Neural cell (in vitro differentiated cells): Measurements from ENCODE around the gene FGD3. TPM values are rescaled to one million over a fixed set of nuclear protein-coding genes. Genes with fewer than 3 reads are reported as not detected.
"Not testable (repeated sequence)": the region's sequence is repeated elsewhere in the genome, so short reads cannot be mapped to it uniquely, and the experiment has no call there.

ENCODE experiments used
- H2AFZ ChIP-seq: fragments of 200-600, 300-800 bp; sonication (generic), shearing (Covaris generic); 2 replicates; pipeline ENCODE4 v1.6.0; 2014; ENCODE audit warnings: low read depth, mild to moderate bottlenecking, antibody characterized with exemption, low read length, moderate library complexity
- H3F3A ChIP-seq: fragments of 200-600 bp; shearing (Covaris generic); 2 replicates; pipeline ENCODE4 v1.6.1; 2016; ENCODE audit warnings: mild to moderate bottlenecking, moderate library complexity, mixed read lengths, antibody characterized with exemption, low read length; ENCODE audit not compliant: insufficient read depth, poor library complexity, severe bottlenecking
- H3K27ac ChIP-seq: fragments of 200-600, 300-800 bp; sonication (generic), shearing (Covaris generic); 2 replicates; pipeline ENCODE4 v1.5.1; 2014; ENCODE audit warnings: mild to moderate bottlenecking, low read length, moderate library complexity
- H3K27me3 ChIP-seq: fragments of 300-800, 200-600 bp; sonication (generic), shearing (Covaris generic); 2 replicates; pipeline ENCODE4 v1.6.0; 2014; ENCODE audit warnings: mild to moderate bottlenecking, low read depth, low read length, moderate library complexity; ENCODE audit not compliant: insufficient read depth
- H3K36me3 ChIP-seq: fragments of 300-800, 200-600 bp; sonication (generic), shearing (Covaris generic); 2 replicates; pipeline ENCODE4 v1.5.1; 2014; ENCODE audit warnings: mild to moderate bottlenecking, antibody characterized with exemption, low read length, moderate library complexity; ENCODE audit not compliant: insufficient read depth
- H3K4me2 ChIP-seq: fragments of 300-800, 200-600 bp; sonication (generic), shearing (Covaris generic); 2 replicates; pipeline ENCODE4 v1.6.0; 2014; ENCODE audit warnings: mild to moderate bottlenecking, low read length
- H3K4me3 ChIP-seq: fragments of 300-800, 200-600 bp; sonication (generic), shearing (Covaris generic); 2 replicates; pipeline ENCODE4 v1.5.1; 2014; ENCODE audit warnings: mild to moderate bottlenecking, low read length, moderate library complexity
- H3K79me2 ChIP-seq: fragments of 200-600 bp; shearing (Covaris generic); replicated peaks from 2 replicates; pipeline ENCODE4 v1.6.0; 2014; ENCODE audit warnings: mild to moderate bottlenecking, low read length, moderate library complexity; ENCODE audit not compliant: insufficient read depth
- H3K9ac ChIP-seq: fragments of 300-800, 200-600 bp; sonication (generic), shearing (Covaris generic); 2 replicates; pipeline ENCODE4 v1.6.1; 2016; ENCODE audit warnings: mild to moderate bottlenecking, low read length, mixed read lengths
- H3K9me2 ChIP-seq: fragments of 200-600 bp; shearing (Covaris generic); 2 replicates; pipeline ENCODE4 v1.6.1; 2016; ENCODE audit warnings: mild to moderate bottlenecking, low read length, mixed read lengths; ENCODE audit not compliant: insufficient read depth
- H3K9me3 ChIP-seq: fragments of 200-600, 300-800 bp; sonication (generic), shearing (Covaris generic); 2 replicates; pipeline ENCODE4 v1.6.1; 2016; ENCODE audit warnings: mild to moderate bottlenecking, mixed run types, low read length, moderate library complexity, mixed read lengths
- H4K20me1 ChIP-seq: fragments of 200-600 bp; shearing (Covaris generic); 2 replicates; pipeline ENCODE4 v1.6.1; 2016; ENCODE audit warnings: mild to moderate bottlenecking, mixed run types; ENCODE audit not compliant: insufficient read depth
- CTCF ChIP-seq: fragments of 450-650 bp; IDR thresholded peaks from 2 replicates; pipeline ENCODE4 v1.5.1; 2014; ENCODE audit warnings: antibody characterized with exemption, mild to moderate bottlenecking, moderate library complexity; ENCODE audit not compliant: poor library complexity, severe bottlenecking
- EP300 ChIP-seq: fragments of 450-650 bp; conservative IDR thresholded peaks from 2 replicates; pipeline ENCODE4 v1.6.1; 2014; ENCODE audit warnings: antibody characterized with exemption, mild to moderate bottlenecking, moderate library complexity; ENCODE audit not compliant: poor library complexity, severe bottlenecking
- EZH2 ChIP-seq: fragments of 200-600, 300-800 bp; shearing (Covaris generic), sonication (generic); IDR thresholded peaks from 2 replicates; pipeline ENCODE4 v1.6.1; 2014; ENCODE audit warnings: antibody characterized with exemption, low read length, borderline replicate concordance, mild to moderate bottlenecking; ENCODE audit not compliant: insufficient read depth, poor library complexity, severe bottlenecking
- POLR2AphosphoS5 ChIP-seq: IDR thresholded peaks from 2 replicates; pipeline ENCODE4 v1.6.1; 2012
- RAD21 ChIP-seq: fragments of 450-650 bp; conservative IDR thresholded peaks from 2 replicates; pipeline ENCODE4 v1.6.1; 2014; ENCODE audit warnings: antibody characterized with exemption, mild to moderate bottlenecking, moderate library complexity
- REST ChIP-seq: IDR thresholded peaks from 2 replicates; pipeline ENCODE4 v1.6.1; 2012; ENCODE audit warnings: borderline replicate concordance
- SMC3 ChIP-seq: fragments of 450-650 bp; conservative IDR thresholded peaks from 2 replicates; pipeline ENCODE4 v1.6.1; 2014; ENCODE audit warnings: antibody characterized with exemption, mild to moderate bottlenecking, moderate library complexity; ENCODE audit not compliant: poor library complexity
- TAF1 ChIP-seq: IDR thresholded peaks from 2 replicates; pipeline ENCODE4 v1.6.1; 2012; ENCODE audit warnings: low read depth
- polyA plus RNA-seq: library from polyadenylated mRNA; depleted of rRNA; stranded (reverse); fragments of >200 nt; gene quantifications from 2 replicates; pipeline ENCODE4 v1.2.3, GENCODE V29; 2014

Gene FGD3
- polyA plus RNA-seq, 1 donor from 2014 or later: 8.3 TPM

GRCh38 chr9:92998871-92999270, 51.5 kb downstream of the FGD3 start:
- H3F3A ChIP-seq, H3K27ac ChIP-seq, H3K4me2 ChIP-seq, H3K27me3 ChIP-seq, H3K79me2 ChIP-seq, H3K36me3 ChIP-seq, H2AFZ ChIP-seq, H3K9ac ChIP-seq, H3K9me3 ChIP-seq, H3K9me2 ChIP-seq, H3K4me3 ChIP-seq, H4K20me1 ChIP-seq: not testable (repeated sequence)

GRCh38 chr9:93001031-93001430, 53.7 kb downstream of the FGD3 start:
- Histone ChIP-seq H3K36me3 (no peaks in the 10 kb centered on the region), H3K4me2 (no peak overlapping the region)

More at GRCh38 chr9:93001031-93001430, 53.7 kb downstream of the FGD3 start:
- H3K27me3 ChIP-seq: no peaks in the 10 kb centered on the region
- H3K9me3 ChIP-seq: no peaks in the 10 kb centered on the region
- no peaks in the 10 kb centered on the region for H3K79me2 ChIP-seq
- no peaks in the 10 kb centered on the region for H4K20me1 ChIP-seq
- no peaks in the 10 kb centered on the region for H3K9me2 ChIP-seq
- no peak overlapping the region for H3K4me3 ChIP-seq
- no peak overlapping the region for H2AFZ ChIP-seq
- no peaks in the 10 kb centered on the region for H3F3A ChIP-seq
- no peak overlapping the region for H3K9ac ChIP-seq
- no peak for TF ChIP-seq POLR2AphosphoS5
- no peak for TF ChIP-seq EZH2
- TF ChIP-seq TAF1: no peak
- no peak for TF ChIP-seq CTCF
- no peak for TF ChIP-seq SMC3
- TF ChIP-seq EP300: no peak
- TF ChIP-seq RAD21: no peak
- no peak for TF ChIP-seq REST
- no peak overlapping the region for H3K27ac ChIP-seq
